ENCODE measurements around the gene SLC38A2.

SLC38A2 gene

GRCh38 chr12:46373301-46374296 lies 1.0 kb upstream of the SLC38A2 start:
- DNase-seq: no peak

GRCh38 chr12:46371718-46372543 lies 642 bp downstream of the SLC38A2 start:
- DNase-seq: peak; percentile 70

GRCh38 chr12:46370792-46371717 lies 1.5 kb downstream of the SLC38A2 start:
- peak; percentile 73 for DNase-seq

- DNase-seq: no peak
Observed at GRCh38 chr12:46370380-46370734, 2.2 kb downstream of the SLC38A2 start.

GRCh38 chr12:46369474-46370379 lies 2.8 kb downstream of the SLC38A2 start:
- no peak for DNase-seq

GRCh38 chr12:46369095-46369473 lies 3.5 kb downstream of the SLC38A2 start:
- DNase-seq: no peak

- DNase-seq: no peak
Observed at GRCh38 chr12:46368684-46369083, 3.9 kb downstream of the SLC38A2 start.

- DNase-seq: no peak
Observed at GRCh38 chr12:46368138-46368537, 4.4 kb downstream of the SLC38A2 start.

- DNase-seq: no peak
Observed at GRCh38 chr12:46367351-46368029, 5.1 kb downstream of the SLC38A2 start.

GRCh38 chr12:46366771-46367170 lies 5.8 kb downstream of the SLC38A2 start:
- DNase-seq: no peak

GRCh38 chr12:46365951-46366379 lies 6.6 kb downstream of the SLC38A2 start:
- DNase-seq: no peak

GRCh38 chr12:46364777-46365580 lies 7.6 kb downstream of the SLC38A2 start:
- no peak for DNase-seq

GRCh38 chr12:46364300-46364696 lies 8.3 kb downstream of the SLC38A2 start:
- no peak for DNase-seq

- no peak for DNase-seq
Observed at GRCh38 chr12:46363582-46364299, 8.8 kb downstream of the SLC38A2 start.

GRCh38 chr12:46362895-46363581 lies 9.5 kb downstream of the SLC38A2 start:
- DNase-seq: no peak

GRCh38 chr12:46361667-46362034 lies 10.9 kb downstream of the SLC38A2 start:
- no peak for DNase-seq

- no peak for DNase-seq
Observed at GRCh38 chr12:46360908-46361666, 11.5 kb downstream of the SLC38A2 start.

GRCh38 chr12:46360370-46360769 lies 12.2 kb downstream of the SLC38A2 start:
- no peak for DNase-seq
